Activated CD4-positive, alpha-beta T cell treated with anti-CD3 and anti-CD28 coated beads, Interleukin-2, amount 50 U/mL, for 16 hours (primary cell): Measurements from ENCODE around the gene BCL2L2.
A peak's percentile ranks its signal among the peaks of the same experiment; 100 is the strongest.

ENCODE experiments used
- DNase-seq: peaks from one replicate; pipeline ENCODE4 v3.0.0-alpha.2; 2020

BCL2L2 gene

GRCh38 chr14:23299986-23300686 is 6.5 kb upstream of the BCL2L2 start:
- DNase-seq, result no peak

- peak; percentile 8 for DNase-seq
These were observed 5.9 kb upstream of the BCL2L2 start for GRCh38 chr14:23300687-23301223.

GRCh38 chr14:23301288-23301968 is 5.2 kb upstream of the BCL2L2 start:
- DNase-seq, result peak; percentile 98

- DNase-seq, result no peak
These were observed 4.7 kb upstream of the BCL2L2 start for GRCh38 chr14:23301969-23302289.

GRCh38 chr14:23302290-23303225 is 4.1 kb upstream of the BCL2L2 start, which contains the start of gene PPP1R3E:
Gene PPP1R3E (minus strand): TSS chr14:23302859. CDS start chr14:23302576, 283 bp downstream.
- DNase-seq, result peak; percentile 85

GRCh38 chr14:23307146-23307530 is 505 bp downstream of the BCL2L2 start:
- DNase-seq, result no peak

GRCh38 chr14:23307687-23308644 is 1.3 kb downstream of the BCL2L2 start:
- DNase-seq, result no peak

GRCh38 chr14:23308721-23309445 is 2.2 kb downstream of the BCL2L2 start:
- DNase-seq, result no peak

GRCh38 chr14:23310546-23310945 is 3.9 kb downstream of the BCL2L2 start:
- no peak for DNase-seq

- DNase-seq, result no peak
These were observed 9.7 kb downstream of the BCL2L2 start for GRCh38 chr14:23316300-23316699.

GRCh38 chr14:23319746-23320583 is 13.3 kb downstream of the BCL2L2 start:
- DNase-seq, result no peak

- DNase-seq, result peak; percentile 100
These were observed 14.2 kb downstream of the BCL2L2 start, which contains the start of gene PABPN1 for GRCh38 chr14:23320584-23321571. Gene PABPN1 (plus strand): TSS chr14:23321457. CDS start chr14:23321470, 13 bp downstream.

GRCh38 chr14:23321572-23322547 is 15.2 kb downstream of the BCL2L2 start:
- DNase-seq, result peak; percentile 65

GRCh38 chr14:23322568-23323517 is 16.2 kb downstream of the BCL2L2 start:
- DNase-seq, result no peak

GRCh38 chr14:23323838-23324454 is 17.3 kb downstream of the BCL2L2 start:
- no peak for DNase-seq

- DNase-seq, result no peak
These were observed 17.8 kb downstream of the BCL2L2 start for GRCh38 chr14:23324455-23324846.
